Epidermal melanocyte (primary cell): ENCODE data around the gene STK10.
A peak's percentile ranks its signal among the peaks of the same experiment; 100 is the strongest.
"Not testable (repeated sequence)": the region's sequence is repeated elsewhere in the genome, so short reads cannot be mapped to it uniquely, and the experiment has no call there.

Source experiments
- DNase-seq: peaks from one replicate; pipeline ENCODE4 v3.0.0; 2011; ENCODE audit warnings: low spot score; ENCODE audit not compliant: insufficient read length

Gene STK10

DNA sequence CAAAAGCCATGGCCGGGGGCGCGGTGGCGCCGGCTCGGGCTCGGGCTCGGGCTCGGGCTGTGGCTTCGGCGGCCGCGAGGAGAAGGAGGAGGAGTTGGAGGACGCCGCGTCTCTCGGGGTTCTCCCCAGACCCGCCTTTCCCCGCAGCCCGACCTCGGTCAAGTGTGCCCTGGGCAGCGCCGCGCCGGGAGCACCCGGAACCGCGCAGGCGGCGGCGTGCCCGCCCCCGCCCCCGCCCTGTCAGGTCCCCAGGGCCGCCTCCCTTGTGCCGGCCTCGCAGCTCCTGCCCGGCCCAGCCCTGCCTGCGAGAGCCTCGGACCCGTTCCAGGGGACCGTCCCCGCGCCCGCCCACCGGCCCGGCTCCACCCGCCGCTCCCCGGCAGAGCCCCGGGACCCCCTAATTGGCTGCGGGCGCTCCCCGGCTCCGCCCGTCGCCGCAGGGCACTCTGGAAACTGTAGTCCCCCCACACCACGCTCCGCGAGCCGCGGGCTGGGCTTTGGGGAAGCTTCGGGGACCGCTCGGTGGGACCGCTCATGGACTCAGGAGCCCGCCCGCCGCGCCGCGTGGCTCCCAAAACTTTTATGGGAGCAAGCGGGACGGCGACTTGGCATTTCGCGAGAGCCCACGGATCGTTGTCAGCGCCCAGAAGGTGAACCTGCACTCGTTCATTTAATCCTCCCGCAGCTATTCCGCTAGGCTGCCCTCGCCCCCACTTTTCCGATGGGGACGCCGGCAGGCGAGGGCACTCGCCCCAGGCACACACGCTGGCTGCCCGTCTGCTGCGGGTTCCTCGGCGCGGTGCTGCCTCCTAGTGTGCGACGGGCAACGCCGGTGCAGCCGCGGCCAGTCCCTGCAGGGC is at the start of gene STK10:
TSS of gene STK10 (minus strand) at position 192 of the 860 bp plus-strand sequence. CDS start at position 10, 182 bp downstream.
- DNase-seq, result peak; percentile 72

DNA sequence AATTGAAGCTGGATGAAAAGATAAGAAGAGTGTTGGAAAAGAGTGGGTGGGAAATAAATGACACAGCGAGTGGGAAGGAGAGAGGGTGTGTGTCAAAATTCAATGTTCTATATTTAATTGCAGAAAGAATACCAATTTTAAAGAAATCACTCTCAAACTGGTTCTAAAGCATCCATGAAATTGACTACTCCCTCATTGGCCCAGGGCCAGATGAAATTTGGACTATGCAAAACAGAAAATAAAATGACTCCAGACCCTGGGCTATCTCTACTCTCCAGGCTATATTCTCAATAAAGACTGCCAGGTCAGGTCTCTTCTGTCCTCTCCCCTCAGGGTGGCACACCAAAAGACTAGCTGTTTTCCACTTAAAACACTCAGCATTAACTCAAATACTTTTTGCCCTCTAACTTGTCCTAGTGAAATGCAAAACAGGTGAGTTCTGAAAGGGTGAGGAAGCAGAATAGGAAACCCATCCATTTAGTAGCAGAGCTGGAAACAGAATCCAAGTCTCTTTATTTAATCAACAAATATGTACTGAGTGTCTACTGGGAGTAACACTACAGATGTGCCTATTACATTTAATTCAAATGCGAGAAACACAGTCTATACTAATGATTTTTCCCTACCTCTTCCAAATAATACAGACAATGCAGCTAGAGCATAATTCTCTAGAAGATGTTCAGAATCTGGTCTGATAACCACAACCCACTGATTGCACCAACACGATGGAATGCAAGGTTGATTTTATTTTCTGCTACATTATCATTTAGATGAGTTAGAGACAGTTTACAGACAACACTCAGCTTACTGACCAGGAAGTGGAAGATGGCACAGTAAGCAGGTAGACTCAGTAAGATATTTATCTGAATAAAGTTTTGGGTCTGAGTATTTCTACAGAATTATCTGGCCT is 48.1 kb upstream of the STK10 start:
- no peak for DNase-seq

DNA sequence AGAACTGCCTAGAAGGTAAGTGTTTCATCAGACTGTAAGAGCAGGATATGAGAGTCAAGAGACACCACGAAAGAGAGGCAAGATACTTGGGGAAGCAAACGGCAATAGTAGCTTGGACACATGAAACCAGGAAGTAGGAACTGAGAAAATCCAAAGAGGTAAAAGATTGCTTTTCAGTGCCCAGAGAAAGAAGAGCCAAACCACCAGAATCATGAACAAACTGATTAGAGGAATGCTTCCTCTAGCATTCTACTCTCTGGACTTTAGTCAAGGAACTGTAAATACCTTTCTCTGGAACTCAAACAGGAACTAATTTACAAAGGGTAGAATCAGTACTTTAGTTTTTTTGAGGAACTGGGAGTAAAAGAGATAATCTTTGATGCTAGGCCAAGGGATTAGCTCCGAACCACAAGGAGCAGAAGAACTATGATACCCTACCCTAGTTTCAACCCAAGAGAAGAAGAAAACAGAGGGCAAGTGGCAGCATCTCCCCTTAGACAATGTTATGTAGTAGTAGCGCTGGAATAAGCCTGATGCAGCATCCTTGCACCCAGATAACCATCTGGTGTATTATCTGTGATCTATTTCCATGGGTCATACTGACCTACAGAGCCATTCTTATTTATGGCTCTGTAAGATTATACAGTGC is 47.2 kb upstream of the STK10 start:
- DNase-seq, result no peak

DNA sequence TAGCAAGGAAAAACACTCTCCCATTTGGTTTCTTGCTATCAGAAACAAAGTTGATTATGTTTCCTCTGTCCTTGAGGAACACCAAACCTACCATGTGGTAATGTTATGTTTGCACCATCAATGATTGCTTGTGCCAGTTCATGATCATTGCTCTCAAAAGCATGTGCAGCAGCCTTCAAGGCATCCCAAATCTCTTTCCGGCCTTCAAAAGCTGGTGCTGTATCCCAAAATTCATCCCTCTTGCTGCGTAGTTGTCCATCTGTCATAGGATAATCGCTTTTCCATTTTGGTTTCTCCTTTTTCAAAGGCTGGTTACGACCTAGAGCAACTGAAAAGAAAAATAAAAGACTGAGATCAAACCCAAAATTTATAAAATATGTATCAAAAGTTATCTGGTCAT is 46.0 kb upstream of the STK10 start:
- no peak for DNase-seq

DNA sequence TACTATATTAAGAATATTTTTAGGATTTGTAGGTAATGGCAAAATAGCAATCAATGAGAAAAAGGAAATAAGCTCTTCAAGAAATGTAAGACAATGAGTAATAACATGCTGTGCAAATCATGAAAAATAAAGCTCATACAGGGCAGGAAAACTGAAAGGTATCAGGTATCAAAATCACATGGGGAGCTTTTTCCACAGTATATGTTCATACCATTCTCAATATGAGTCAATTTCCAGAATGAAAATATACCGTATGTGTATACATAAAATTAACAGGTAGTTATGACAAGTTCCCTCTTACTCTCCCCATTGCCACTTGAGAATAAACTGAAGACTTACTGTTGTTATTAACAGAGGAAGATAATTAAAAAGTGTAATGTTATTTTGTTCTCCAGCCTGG is 41.9 kb upstream of the STK10 start:
- DNase-seq, result no peak

DNA sequence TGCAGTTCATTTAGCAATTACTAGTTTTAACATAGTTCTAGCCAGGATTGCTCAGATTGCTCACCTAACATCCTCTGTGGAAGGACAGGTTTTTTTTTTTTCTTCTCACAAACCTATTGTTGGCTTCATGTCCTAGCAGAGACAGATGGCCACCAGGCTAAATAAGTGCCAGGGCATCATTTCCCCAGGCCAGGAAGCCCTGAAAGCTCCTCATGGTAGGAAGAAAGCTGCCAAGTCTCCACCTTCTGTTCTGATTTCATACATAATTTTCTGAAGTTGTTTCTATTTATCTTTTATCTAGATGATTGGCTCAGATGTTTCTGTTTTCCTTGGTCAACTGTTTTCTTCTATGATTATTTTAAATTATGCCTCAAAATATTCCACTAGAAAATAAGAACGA is 37.0 kb upstream of the STK10 start:
- DNase-seq, result no peak

DNA sequence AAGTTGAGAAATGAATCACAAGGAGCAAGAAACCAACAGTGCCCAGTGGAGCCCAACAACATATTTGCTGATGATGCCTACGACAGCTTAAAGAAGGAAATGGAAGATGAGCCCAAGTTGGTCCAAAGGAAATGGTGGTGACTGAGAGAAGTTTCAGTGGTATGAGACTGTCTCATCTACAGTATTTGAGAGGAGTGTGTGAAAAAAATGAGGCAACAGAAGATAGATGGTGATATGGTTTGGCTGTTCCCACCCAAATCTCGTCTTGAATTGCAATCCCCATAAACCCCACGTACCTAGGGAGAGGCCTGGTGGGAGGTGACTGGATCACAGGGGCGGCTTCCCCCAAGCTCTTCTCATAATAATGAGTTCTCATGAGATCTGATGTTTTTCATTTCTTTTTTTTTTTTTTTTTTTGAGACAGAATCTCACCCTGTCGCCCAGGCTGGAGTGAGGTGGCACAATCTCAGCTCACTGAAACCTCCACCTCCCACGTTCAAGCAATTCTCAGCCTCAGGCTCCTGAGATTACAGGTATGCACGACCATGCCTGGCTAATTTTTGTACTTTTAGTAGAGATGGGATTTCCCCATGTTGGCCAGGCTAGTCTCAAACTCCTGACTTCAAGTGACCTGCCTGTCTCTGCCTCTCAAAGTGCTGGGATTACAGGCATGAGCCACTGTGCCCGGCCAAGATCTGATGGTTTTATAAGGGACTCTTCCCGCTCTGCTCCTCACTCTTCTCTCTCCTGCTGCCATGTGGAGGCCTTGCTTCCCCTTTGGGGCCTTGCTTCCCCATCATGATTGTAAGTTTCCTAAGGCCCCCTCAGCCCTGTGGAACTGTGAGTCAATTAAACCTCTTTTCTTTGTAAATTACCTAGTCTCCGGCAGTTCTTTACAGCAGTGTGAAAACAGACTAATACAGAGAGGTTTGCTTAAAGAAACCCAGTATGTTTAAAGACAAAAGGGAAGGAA is 36.2 kb upstream of the STK10 start:
- no peak for DNase-seq

DNA sequence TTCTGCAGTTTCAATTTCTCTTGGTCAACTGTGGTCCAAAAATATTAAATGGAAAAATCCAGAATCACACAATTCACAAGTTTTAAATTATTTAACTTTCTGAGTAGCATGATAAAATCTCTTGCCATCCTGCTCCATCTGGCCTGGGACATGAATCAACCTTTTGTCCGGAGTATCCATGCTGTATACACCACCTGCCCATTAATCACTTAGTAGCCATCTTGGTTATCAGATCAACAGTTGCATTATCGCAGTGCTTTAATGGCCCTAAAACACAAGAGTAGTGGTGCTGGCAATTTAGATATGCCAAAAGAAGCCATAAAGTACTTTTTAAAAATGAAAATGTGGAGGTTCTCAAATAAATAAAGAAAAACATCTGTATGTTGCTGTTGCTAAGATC is 31.3 kb upstream of the STK10 start:
- DNase-seq, result no peak

DNA sequence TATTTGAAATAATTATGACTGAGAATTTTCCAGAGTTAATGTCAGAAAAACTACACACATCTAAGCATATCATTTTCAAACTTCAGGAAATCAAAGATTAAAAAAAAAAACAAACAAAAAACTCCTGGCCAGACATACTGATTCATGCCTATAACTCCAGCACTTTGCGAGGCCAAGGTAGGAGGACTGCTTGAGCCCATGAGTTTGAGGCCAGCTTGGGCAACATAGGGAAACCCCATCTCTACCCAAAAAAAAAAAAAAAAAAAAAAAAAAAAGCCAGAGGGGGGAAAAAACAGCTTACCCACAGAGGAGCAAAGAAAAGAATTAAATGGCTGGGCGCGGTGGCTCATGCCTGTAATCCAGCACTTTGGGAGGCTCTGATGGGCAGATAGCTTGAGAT is 28.3 kb upstream of the STK10 start:
- no peak for DNase-seq

DNA sequence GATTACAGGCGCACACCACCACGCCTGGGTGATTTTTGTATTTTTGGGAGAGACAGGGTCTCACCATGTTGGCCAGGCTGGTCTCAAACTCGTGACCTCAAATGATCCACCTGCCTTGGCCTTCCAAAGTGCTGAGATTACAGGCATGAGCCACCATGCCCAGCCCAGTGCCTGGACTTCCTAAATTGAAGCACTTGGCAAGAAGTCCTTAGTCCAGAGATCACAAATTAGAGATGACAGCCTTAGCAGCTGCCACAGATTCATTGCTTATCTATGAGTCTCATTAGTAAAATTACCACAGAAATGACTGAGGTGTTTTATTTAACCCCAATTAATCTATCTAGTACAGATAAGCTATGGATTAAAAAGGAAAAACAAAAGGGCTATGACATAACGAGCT is 25.1 kb upstream of the STK10 start:
- no peak for DNase-seq

DNA sequence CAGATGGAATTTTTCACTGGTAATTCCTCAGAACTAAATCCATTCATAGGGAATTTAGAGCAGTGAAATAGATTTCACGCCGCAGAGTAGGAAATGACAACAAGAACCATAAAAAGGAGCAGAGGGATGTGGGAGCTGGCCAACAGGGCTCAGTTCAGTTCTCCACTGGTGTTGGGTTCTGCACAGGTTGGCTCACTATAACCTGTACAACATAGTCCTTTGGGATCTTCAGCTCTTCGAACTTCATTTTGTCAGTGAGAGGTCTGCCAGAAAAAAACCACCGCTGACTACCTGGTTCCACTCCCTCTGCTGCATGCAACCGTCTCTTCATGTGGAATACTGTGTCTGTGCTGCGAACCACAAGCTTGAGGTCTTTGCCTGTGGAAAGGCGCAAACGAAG is 23.7 kb upstream of the STK10 start:
- DNase-seq, result no peak

DNA sequence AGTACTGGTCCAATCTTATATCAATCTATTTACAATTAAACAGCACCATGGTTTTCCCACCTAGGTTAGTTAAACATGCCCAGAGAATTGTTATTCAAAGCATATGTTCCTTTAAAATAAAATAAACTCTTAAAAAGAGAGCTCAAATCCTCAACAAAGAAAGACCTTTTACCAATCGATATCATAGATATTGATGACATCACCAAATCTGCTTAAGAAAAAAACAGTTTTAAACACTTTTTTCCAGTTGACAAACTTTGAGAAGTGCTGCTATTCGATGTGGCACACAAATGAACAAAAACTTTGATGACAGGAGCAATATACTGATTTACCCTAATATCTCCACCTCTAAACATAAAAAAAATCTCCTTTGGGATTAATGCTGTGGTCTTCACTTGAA is 21.7 kb upstream of the STK10 start:
- no peak for DNase-seq

DNA sequence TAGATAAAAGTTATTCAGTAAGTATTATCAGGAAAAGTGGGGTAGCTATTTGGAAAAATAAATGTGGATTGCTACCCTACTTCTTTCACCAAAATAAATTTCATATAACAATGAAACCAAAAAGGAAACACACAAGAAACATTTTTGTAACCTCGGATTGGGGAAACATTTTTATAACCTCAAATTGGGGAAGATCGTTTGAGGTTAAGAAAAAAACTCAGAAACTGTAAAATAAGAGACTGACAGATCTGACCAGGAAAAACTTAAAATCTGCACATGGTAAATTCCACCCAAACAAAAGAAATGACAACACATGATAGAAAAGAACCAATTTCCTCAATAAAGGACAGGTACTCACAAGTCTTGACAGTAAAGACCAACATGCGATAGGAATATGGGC is 19.5 kb upstream of the STK10 start:
- DNase-seq, result no peak

DNA sequence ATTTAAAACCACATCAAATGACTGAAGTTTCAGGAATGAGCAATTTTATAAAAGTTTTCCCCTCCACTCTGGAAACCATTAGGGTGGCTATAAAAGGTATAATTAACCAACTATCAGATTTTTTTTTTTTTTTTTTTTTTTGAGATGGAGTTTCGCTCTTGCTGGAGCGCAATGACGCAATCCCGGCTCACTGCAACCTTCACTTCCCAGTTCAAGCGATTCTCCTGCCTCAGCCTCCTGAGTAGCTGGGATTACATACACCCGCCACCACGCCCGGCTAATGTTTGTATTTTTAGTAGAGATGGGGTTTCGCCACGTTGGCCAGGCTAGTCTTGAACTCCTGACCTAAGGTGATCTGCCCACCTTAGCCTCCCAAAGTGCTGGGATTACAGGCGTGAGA is 18.0 kb upstream of the STK10 start:
- DNase-seq, result not testable (repeated sequence)

DNA sequence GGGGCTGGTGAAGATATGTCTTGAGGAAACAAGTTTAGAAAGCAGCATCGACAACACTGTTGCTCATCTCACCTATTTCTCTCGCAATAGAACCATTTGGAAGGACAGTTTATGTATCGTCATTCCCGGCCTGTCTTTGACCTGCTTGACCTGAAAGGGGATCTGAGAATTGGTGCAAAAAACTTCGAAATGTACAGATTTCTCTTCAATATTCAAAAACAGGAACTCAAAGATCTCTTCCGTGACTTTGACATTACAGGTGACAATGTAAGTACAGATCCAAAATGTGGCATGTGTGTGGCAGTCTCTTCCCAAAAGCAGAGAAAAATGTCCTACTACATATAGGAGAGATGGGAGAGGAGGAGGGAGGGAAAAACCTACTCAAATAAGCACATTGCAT is 12.5 kb upstream of the STK10 start:
- no peak for DNase-seq

DNA sequence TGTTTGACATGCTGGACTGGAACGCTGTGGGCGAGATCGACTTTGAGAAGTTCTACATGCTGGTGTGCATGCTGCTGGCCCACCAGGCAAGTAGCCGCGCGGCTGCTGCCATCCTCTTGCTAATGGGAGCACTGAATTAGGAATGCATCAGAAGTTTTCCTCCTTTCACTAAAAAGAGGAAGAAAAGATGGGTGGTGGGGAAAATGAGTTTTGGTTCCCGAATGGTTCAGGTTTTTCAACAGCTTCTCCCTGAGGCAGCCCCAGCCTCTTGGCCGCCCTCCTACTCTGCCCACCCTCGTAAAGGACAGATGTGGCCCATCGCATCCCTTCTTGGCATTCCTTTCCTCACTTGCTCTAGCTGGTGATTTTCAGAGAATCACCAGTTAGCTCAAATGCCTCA is 11.4 kb upstream of the STK10 start:
- no peak for DNase-seq

DNA sequence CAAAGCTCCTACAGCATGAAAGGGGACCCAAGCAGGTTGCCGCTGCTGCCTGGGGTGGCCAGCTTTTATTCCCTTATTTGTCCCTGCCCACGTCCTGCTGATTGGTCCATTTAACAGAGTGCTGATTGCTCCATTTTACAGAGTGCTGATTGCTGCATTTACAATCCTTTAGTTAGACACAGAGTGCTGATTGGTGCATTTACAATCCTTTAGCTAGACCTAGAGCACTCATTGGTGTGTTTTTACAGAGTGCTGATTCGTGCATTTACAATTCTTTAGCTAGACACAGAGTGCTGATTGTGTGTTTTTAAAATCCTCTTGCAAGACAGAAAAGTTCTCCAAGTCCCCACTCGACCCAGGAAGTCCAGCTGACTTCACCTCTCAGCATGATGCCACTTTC is 9.8 kb upstream of the STK10 start:
- not testable (repeated sequence) for DNase-seq

DNA sequence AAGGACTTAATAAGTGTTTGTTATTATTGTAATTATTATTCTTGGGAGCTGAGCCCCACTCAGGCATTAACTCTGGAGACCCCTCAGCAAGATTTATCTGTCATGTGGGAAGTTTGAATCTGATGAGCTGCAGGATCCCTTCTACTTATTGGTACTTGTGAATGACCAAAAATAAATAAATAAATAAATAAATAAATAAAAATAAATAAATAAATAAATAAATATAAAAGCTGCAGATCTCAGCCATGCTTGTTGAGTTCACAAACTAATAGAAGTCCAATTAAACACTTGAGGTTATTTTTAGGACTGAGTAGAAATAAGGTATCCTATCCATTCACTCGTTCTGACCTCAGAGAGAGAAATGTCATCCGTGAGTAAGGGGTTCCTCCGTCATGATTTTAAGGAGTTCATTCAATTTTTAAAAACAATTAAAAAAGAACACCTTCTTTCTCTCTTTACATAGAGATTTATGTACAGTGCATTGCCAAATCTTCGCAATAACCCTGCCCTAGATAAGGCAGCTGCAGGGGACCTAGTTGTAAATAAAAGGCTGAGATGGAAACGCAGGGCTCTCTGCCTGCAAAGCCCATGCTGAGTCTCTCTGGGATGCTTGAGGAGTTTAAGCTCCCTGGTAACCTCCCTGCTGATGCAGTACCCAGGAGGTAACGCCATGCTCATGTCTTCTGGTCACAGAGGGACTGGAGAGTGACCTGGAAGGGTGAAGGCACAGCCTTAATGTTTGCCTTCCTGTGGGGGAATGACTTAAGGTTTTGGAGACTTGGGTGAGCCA is 7.2 kb upstream of the STK10 start:
- no peak for DNase-seq

DNA sequence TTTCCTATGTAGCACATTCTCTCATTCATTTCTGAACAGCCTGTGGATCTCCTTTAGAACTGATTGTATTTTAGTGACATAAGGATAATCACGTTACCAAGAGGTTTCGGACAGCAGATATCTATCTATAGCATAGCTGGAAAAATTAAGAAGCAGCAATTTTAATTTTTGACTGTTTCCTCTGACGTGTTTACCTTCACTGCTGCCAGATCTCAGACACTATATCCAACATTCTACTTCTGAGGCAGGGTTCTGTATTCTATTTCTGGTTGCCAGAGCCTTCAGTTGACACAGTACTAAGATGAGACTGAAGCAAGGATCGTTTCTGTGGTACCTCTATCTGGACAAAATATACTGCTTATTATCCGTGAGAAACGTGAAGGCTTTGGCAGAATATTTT is 5.8 kb upstream of the STK10 start, which contains the start of gene EFCAB9:
TSS of gene EFCAB9 (plus strand) at position 301 of the 400 bp plus-strand sequence. CDS start at position 302, 1 bp downstream.
- DNase-seq, result no peak
